ENCODE results near the gene PCDH9.

Gene PCDH9

GRCh38 chr13:67048821-67049150 is 181.3 kb downstream of the PCDH9 start:
- no peak overlapping the region for H3K27ac ChIP-seq (ENCODE audit: low read length)
- no peak overlapping the region for H3K9ac ChIP-seq (ENCODE audit: low read length)
- H3K4me1 ChIP-seq (ENCODE audit: control insufficient read depth, low read depth, low read length) = no peaks in the 10 kb centered on the region

DNA sequence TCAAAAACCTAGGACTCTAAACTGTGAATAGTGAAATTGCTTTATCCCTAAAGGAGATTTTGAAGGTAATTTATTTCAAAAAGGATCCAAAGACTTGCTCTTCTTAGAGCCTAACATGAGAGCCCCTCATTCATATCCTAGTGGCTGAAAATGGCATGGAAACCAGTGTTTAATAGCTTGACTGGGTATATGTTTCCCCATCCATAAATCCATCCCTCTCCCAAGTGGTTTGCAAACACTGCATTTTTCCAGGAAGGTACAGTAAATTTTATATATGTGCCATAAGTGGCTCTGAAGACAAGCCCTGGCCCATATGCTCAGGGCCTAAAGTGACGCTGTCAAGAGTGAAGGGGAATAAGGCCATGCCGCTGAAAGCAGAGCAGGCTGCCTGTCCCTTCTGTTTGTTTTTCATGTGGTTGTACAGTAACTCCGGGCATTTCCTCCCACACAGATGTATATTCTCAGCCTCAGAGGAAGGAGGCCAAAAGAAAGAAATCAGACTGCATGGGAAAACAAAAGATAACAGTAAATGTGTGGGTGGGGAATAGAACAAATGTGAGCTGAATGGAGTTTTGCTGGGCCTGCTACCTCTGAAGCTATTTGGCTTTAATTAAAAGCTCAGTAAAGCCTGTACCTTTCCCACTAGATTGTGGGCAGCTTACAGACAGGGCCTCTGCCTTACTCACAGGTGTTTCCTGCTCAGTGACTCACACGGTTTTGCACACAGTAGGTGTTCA is 181.9 kb downstream of the PCDH9 start:
- Histone ChIP-seq H3K27ac (ENCODE audit: low read length) (no peak overlapping the region), H3K27me3 (ENCODE audit: control insufficient read depth, insufficient read depth, low read length) (no peaks in the 10 kb centered on the region), H3K4me3 (ENCODE audit: low read length) (no peak overlapping the region), H3K36me3 (ENCODE audit: control insufficient read depth, low read depth, low read length) (no peaks in the 10 kb centered on the region), H3K4me1 (ENCODE audit: control insufficient read depth, low read depth, low read length) (no peaks in the 10 kb centered on the region), H3K9me3 (ENCODE audit: control insufficient read depth, low read depth, low read length) (no peaks in the 10 kb centered on the region), H3K9ac (ENCODE audit: low read length) (no peak overlapping the region)

More at GRCh38 chr13:67048821-67049150, 181.3 kb downstream of the PCDH9 start:
- H3K36me3 ChIP-seq (ENCODE audit: control insufficient read depth, low read depth, low read length) = no peaks in the 10 kb centered on the region
- no peaks in the 10 kb centered on the region for H3K9me3 ChIP-seq (ENCODE audit: control insufficient read depth, low read depth, low read length)
- H3K4me3 ChIP-seq (ENCODE audit: low read length) = no peak overlapping the region
- H3K27me3 ChIP-seq (ENCODE audit: control insufficient read depth, insufficient read depth, low read length) = no peaks in the 10 kb centered on the region

GRCh38 chr13:67045357-67045756 is 184.8 kb downstream of the PCDH9 start:
- H3K27me3 ChIP-seq (ENCODE audit: control insufficient read depth, insufficient read depth, low read length) = no peaks in the 10 kb centered on the region
- no peak overlapping the region for H3K9ac ChIP-seq (ENCODE audit: low read length)
- no peak overlapping the region for H3K27ac ChIP-seq (ENCODE audit: low read length)
- H3K4me1 ChIP-seq (ENCODE audit: control insufficient read depth, low read depth, low read length) = no peaks in the 10 kb centered on the region
- no peaks in the 10 kb centered on the region for H3K36me3 ChIP-seq (ENCODE audit: control insufficient read depth, low read depth, low read length)
- no peaks in the 10 kb centered on the region for H3K9me3 ChIP-seq (ENCODE audit: control insufficient read depth, low read depth, low read length)
- no peak overlapping the region for H3K4me3 ChIP-seq (ENCODE audit: low read length)

- H3K4me1 ChIP-seq (ENCODE audit: control insufficient read depth, low read depth, low read length) = no peaks in the 10 kb centered on the region
- no peak overlapping the region for H3K9ac ChIP-seq (ENCODE audit: low read length)
- H3K9me3 ChIP-seq (ENCODE audit: control insufficient read depth, low read depth, low read length) = no peaks in the 10 kb centered on the region
- no peak overlapping the region for H3K27ac ChIP-seq (ENCODE audit: low read length)
- no peak overlapping the region for H3K4me3 ChIP-seq (ENCODE audit: low read length)
- H3K36me3 ChIP-seq (ENCODE audit: control insufficient read depth, low read depth, low read length) = no peaks in the 10 kb centered on the region
- no peaks in the 10 kb centered on the region for H3K27me3 ChIP-seq (ENCODE audit: control insufficient read depth, insufficient read depth, low read length)
Observed at GRCh38 chr13:67043901-67044300, 186.2 kb downstream of the PCDH9 start.

- Histone ChIP-seq H3K4me1 (ENCODE audit: control insufficient read depth, low read depth, low read length) (no peaks in the 10 kb centered on the region), H3K27ac (ENCODE audit: low read length) (no peak overlapping the region), H3K9ac (ENCODE audit: low read length) (no peak overlapping the region), H3K36me3 (ENCODE audit: control insufficient read depth, low read depth, low read length) (no peaks in the 10 kb centered on the region), H3K27me3 (ENCODE audit: control insufficient read depth, insufficient read depth, low read length) (no peaks in the 10 kb centered on the region), H3K4me3 (ENCODE audit: low read length) (no peak overlapping the region), H3K9me3 (ENCODE audit: control insufficient read depth, low read depth, low read length) (no peaks in the 10 kb centered on the region)
Observed at GRCh38 chr13:67042556-67042955, 187.6 kb downstream of the PCDH9 start.

- H3K9me3 ChIP-seq (ENCODE audit: control insufficient read depth, low read depth, low read length) = no peaks in the 10 kb centered on the region
- H3K27ac ChIP-seq (ENCODE audit: low read length) = no peak overlapping the region
- no peaks in the 10 kb centered on the region for H3K36me3 ChIP-seq (ENCODE audit: control insufficient read depth, low read depth, low read length)
Observed at GRCh38 chr13:67036699-67037457, 193.3 kb downstream of the PCDH9 start.

GRCh38 chr13:67033170-67033569 is 197.0 kb downstream of the PCDH9 start:
- Histone ChIP-seq H3K4me3 (ENCODE audit: low read length) (no peak overlapping the region), H3K27ac (ENCODE audit: low read length) (no peak overlapping the region), H3K9me3 (ENCODE audit: control insufficient read depth, low read depth, low read length) (no peaks in the 10 kb centered on the region), H3K27me3 (ENCODE audit: control insufficient read depth, insufficient read depth, low read length) (no peaks in the 10 kb centered on the region), H3K9ac (ENCODE audit: low read length) (no peak overlapping the region), H3K4me1 (ENCODE audit: control insufficient read depth, low read depth, low read length) (peaks cover 9% of the 10 kb centered on the region), H3K36me3 (ENCODE audit: control insufficient read depth, low read depth, low read length) (no peaks in the 10 kb centered on the region)

More at GRCh38 chr13:67036699-67037457, 193.3 kb downstream of the PCDH9 start:
- H3K9ac ChIP-seq (ENCODE audit: low read length) = no peak overlapping the region
- no peak overlapping the region for H3K4me3 ChIP-seq (ENCODE audit: low read length)
- H3K27me3 ChIP-seq (ENCODE audit: control insufficient read depth, insufficient read depth, low read length) = no peaks in the 10 kb centered on the region
- peaks cover 9% of the 10 kb centered on the region for H3K4me1 ChIP-seq (ENCODE audit: control insufficient read depth, low read depth, low read length)

DNA sequence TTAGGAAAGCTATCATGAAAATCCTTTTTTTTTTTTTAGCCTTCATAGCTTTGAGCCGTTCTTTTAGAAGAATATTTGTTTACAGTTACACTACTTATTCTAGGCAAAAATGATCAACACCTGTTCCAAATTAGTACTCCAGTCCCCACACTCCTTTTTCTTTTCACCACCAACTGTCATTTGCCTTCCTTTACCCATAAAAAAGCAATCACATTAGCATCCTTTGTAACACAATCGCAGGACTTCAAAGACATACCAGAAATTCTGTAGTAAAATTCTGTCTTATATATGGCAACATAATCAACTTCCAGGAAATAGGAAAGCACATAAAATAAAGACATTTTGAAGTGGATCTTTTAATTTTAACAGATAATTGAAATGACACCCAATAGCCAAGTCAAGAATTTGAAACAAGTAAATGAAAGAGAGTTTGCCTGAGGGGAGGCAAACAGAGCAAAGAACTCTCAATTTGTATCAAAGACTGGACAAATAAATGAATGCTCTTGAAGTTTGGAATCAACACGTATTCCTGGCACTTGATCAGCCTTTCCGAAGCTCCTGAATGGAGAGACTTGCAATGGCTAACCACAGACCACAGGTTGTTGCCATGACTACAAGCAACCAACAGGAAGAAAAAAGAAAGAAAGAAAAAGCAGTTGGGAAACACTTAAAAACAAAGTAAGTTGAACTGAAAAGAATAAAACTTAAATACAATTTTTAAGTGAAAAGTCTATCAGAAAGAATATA is 206.8 kb downstream of the PCDH9 start:
- peak overlapping the region; percentile 35 for H3K27ac ChIP-seq (ENCODE audit: low read length)
- no peak overlapping the region for H3K9ac ChIP-seq (ENCODE audit: low read length)
- H3K4me1 ChIP-seq (ENCODE audit: control insufficient read depth, low read depth, low read length) = peaks cover 17% of the 10 kb centered on the region
- no peak overlapping the region for H3K4me3 ChIP-seq (ENCODE audit: low read length)
- H3K9me3 ChIP-seq (ENCODE audit: control insufficient read depth, low read depth, low read length) = no peaks in the 10 kb centered on the region
- no peaks in the 10 kb centered on the region for H3K27me3 ChIP-seq (ENCODE audit: control insufficient read depth, insufficient read depth, low read length)
- H3K36me3 ChIP-seq (ENCODE audit: control insufficient read depth, low read depth, low read length) = no peaks in the 10 kb centered on the region

GRCh38 chr13:67018775-67019174 is 211.4 kb downstream of the PCDH9 start:
- peaks cover 14% of the 10 kb centered on the region for H3K4me1 ChIP-seq (ENCODE audit: control insufficient read depth, low read depth, low read length)
- no peak overlapping the region for H3K9ac ChIP-seq (ENCODE audit: low read length)
- no peaks in the 10 kb centered on the region for H3K9me3 ChIP-seq (ENCODE audit: control insufficient read depth, low read depth, low read length)
- no peak overlapping the region for H3K27ac ChIP-seq (ENCODE audit: low read length)
- H3K27me3 ChIP-seq (ENCODE audit: control insufficient read depth, insufficient read depth, low read length) = no peaks in the 10 kb centered on the region
- no peaks in the 10 kb centered on the region for H3K36me3 ChIP-seq (ENCODE audit: control insufficient read depth, low read depth, low read length)
- no peak overlapping the region for H3K4me3 ChIP-seq (ENCODE audit: low read length)

- no peak overlapping the region for H3K4me3 ChIP-seq (ENCODE audit: low read length)
- H3K4me1 ChIP-seq (ENCODE audit: control insufficient read depth, low read depth, low read length) = no peaks in the 10 kb centered on the region
- no peaks in the 10 kb centered on the region for H3K36me3 ChIP-seq (ENCODE audit: control insufficient read depth, low read depth, low read length)
- H3K27ac ChIP-seq (ENCODE audit: low read length) = no peak overlapping the region
- no peaks in the 10 kb centered on the region for H3K9me3 ChIP-seq (ENCODE audit: control insufficient read depth, low read depth, low read length)
- H3K9ac ChIP-seq (ENCODE audit: low read length) = no peak overlapping the region
- H3K27me3 ChIP-seq (ENCODE audit: control insufficient read depth, insufficient read depth, low read length) = no peaks in the 10 kb centered on the region
Observed at GRCh38 chr13:67017276-67017675, 212.9 kb downstream of the PCDH9 start.

- Histone ChIP-seq H3K36me3 (ENCODE audit: control insufficient read depth, low read depth, low read length) (no peaks in the 10 kb centered on the region), H3K27me3 (ENCODE audit: control insufficient read depth, insufficient read depth, low read length) (no peaks in the 10 kb centered on the region)
Observed at GRCh38 chr13:67015976-67016600, 214.0 kb downstream of the PCDH9 start.

More at GRCh38 chr13:67015976-67016600, 214.0 kb downstream of the PCDH9 start:
- Histone ChIP-seq H3K4me1 (ENCODE audit: control insufficient read depth, low read depth, low read length) (peaks cover under 1% of the 10 kb centered on the region), H3K9ac (ENCODE audit: low read length) (no peak overlapping the region), H3K9me3 (ENCODE audit: control insufficient read depth, low read depth, low read length) (no peaks in the 10 kb centered on the region), H3K27ac (ENCODE audit: low read length) (no peak overlapping the region), H3K4me3 (ENCODE audit: low read length) (no peak overlapping the region)
